ENCODE results near the gene GSE1.

The GSE1 gene

GRCh38 chr16:85637061-85637807, 24.1 kb downstream of the GSE1 start:
- no peak for TF ChIP-seq GATA1 (IDR thresholded peaks at IDR 0.05; ENCODE audit: low read depth, low read length)
- no peak for TF ChIP-seq POLR2A (IDR thresholded peaks at IDR 0.05; ENCODE audit: low read length)
- DNase-seq, result no peak

- DNase-seq, result no peak
- TF ChIP-seq GATA1 (IDR thresholded peaks at IDR 0.05; ENCODE audit: low read depth, low read length) (no peak), POLR2A (IDR thresholded peaks at IDR 0.05; ENCODE audit: low read length) (no peak)
Observed at GRCh38 chr16:85637808-85638647, 24.9 kb downstream of the GSE1 start.

GRCh38 chr16:85638695-85639409, 25.7 kb downstream of the GSE1 start:
- no peak for TF ChIP-seq GATA1 (IDR thresholded peaks at IDR 0.05; ENCODE audit: low read depth, low read length)
- no peak for TF ChIP-seq POLR2A (IDR thresholded peaks at IDR 0.05; ENCODE audit: low read length)
- DNase-seq, result no peak

GRCh38 chr16:85639529-85640253, 26.6 kb downstream of the GSE1 start:
- DNase-seq, result no peak
- TF ChIP-seq GATA1 (IDR thresholded peaks at IDR 0.05; ENCODE audit: low read depth, low read length) (no peak), POLR2A (IDR thresholded peaks at IDR 0.05; ENCODE audit: low read length) (no peak)

- DNase-seq, result no peak
- TF ChIP-seq POLR2A (IDR thresholded peaks at IDR 0.05; ENCODE audit: low read length) (no peak), GATA1 (IDR thresholded peaks at IDR 0.05; ENCODE audit: low read depth, low read length) (no peak)
Observed at GRCh38 chr16:85640254-85640558, 27.1 kb downstream of the GSE1 start.

- DNase-seq, result no peak
- TF ChIP-seq GATA1 (IDR thresholded peaks at IDR 0.05; ENCODE audit: low read depth, low read length) (no peak), POLR2A (IDR thresholded peaks at IDR 0.05; ENCODE audit: low read length) (no peak)
Observed at GRCh38 chr16:85640585-85640984, 27.5 kb downstream of the GSE1 start.

- TF ChIP-seq POLR2A (IDR thresholded peaks at IDR 0.05; ENCODE audit: low read length), result no peak
- no peak for TF ChIP-seq GATA1 (IDR thresholded peaks at IDR 0.05; ENCODE audit: low read depth, low read length)
Observed at GRCh38 chr16:85641305-85641704, 28.2 kb downstream of the GSE1 start.

GRCh38 chr16:85641776-85642176, 28.7 kb downstream of the GSE1 start:
- no peak for DNase-seq
- TF ChIP-seq POLR2A (IDR thresholded peaks at IDR 0.05; ENCODE audit: low read length) (no peak), GATA1 (IDR thresholded peaks at IDR 0.05; ENCODE audit: low read depth, low read length) (no peak)

More at GRCh38 chr16:85641305-85641704, 28.2 kb downstream of the GSE1 start:
- DNase-seq, result no peak

GRCh38 chr16:85642762-85643358, 29.7 kb downstream of the GSE1 start:
- no peak for DNase-seq
- TF ChIP-seq POLR2A (IDR thresholded peaks at IDR 0.05; ENCODE audit: low read length) (no peak), GATA1 (IDR thresholded peaks at IDR 0.05; ENCODE audit: low read depth, low read length) (no peak)

GRCh38 chr16:85643631-85644030, 30.5 kb downstream of the GSE1 start:
- DNase-seq, result no peak
- TF ChIP-seq GATA1 (IDR thresholded peaks at IDR 0.05; ENCODE audit: low read depth, low read length) (no peak), POLR2A (IDR thresholded peaks at IDR 0.05; ENCODE audit: low read length) (no peak)

- TF ChIP-seq POLR2A (IDR thresholded peaks at IDR 0.05; ENCODE audit: low read length) (no peak), GATA1 (IDR thresholded peaks at IDR 0.05; ENCODE audit: low read depth, low read length) (no peak)
- DNase-seq, result no peak
Observed at GRCh38 chr16:85644093-85644712, 31.1 kb downstream of the GSE1 start.

GRCh38 chr16:85645021-85645589, 32.0 kb downstream of the GSE1 start:
- no peak for DNase-seq
- TF ChIP-seq GATA1 (IDR thresholded peaks at IDR 0.05; ENCODE audit: low read depth, low read length) (no peak), POLR2A (IDR thresholded peaks at IDR 0.05; ENCODE audit: low read length) (no peak)
